ENCODE results near the gene IGFBPL1. TPM values are rescaled to one million over a fixed set of nuclear protein-coding genes. Genes with fewer than 3 reads are reported as not detected.

The IGFBPL1 gene
- total and polyA plus RNA-seq, 12 donors = not detected

GRCh38 chr9:38376021-38376670 lies 48.1 kb downstream of the IGFBPL1 start:
- peaks cover 0 to 8% (median 0%) of the 10 kb centered on the region in 9 donors for H3K4me1 ChIP-seq
- DNase-seq (no peak), ATAC-seq (no peak)
- no peaks in the 10 kb centered on the region for H3K27me3 ChIP-seq
- 51 to 58% methylated on average over 9 of the region's 9 CpGs for WGBS, 2 donors
- H3K27ac ChIP-seq = no peak overlapping the region
- H3K36me3 ChIP-seq = no peaks in the 10 kb centered on the region
- no peaks in the 10 kb centered on the region for H3K9me3 ChIP-seq
- no peak overlapping the region for H3K4me3 ChIP-seq
- intact Hi-C loops (cut with DNase I) = no loop called here
- TF ChIP-seq CTCF (IDR thresholded peaks at IDR 0.05) = no peak

GRCh38 chr9:38375572-38375963 lies 48.7 kb downstream of the IGFBPL1 start:
- 70 to 82% methylated on average over 10 of the region's 10 CpGs for WGBS, 2 donors
- Histone ChIP-seq H3K27me3 (peaks cover 0 to 3% (median 0%) of the 10 kb centered on the region in 7 donors), H3K4me3 (no peak overlapping the region), H3K36me3 (no peaks in the 10 kb centered on the region), H3K9me3 (no peaks in the 10 kb centered on the region), H3K4me1 (peaks cover 0 to 3% (median 0%) of the 10 kb centered on the region in 9 donors), H3K27ac (no peak overlapping the region)
- TF ChIP-seq CTCF (IDR thresholded peaks at IDR 0.05) = no peak
- ATAC-seq (peak in 1 of 8 donors; percentile 25), DNase-seq (no peak)
- intact Hi-C loops (cut with DNase I) = no loop called here

GRCh38 chr9:38374847-38375571 lies 49.2 kb downstream of the IGFBPL1 start:
- Histone ChIP-seq H3K27ac (no peak overlapping the region), H3K9me3 (no peaks in the 10 kb centered on the region), H3K36me3 (no peaks in the 10 kb centered on the region), H3K27me3 (peaks cover 0 to 5% (median 0%) of the 10 kb centered on the region in 7 donors), H3K4me3 (no peak overlapping the region), H3K4me1 (no peaks in the 10 kb centered on the region)
- 41 to 55% methylated on average over 5 of the region's 5 CpGs for WGBS, 2 donors
- intact Hi-C loops (cut with DNase I) = loop anchor here in 1 of 10 donors (5.0 kb wide), 1 partner anchor 32 kb away; no protein-coding TSS in a partner anchor
- no peak for TF ChIP-seq CTCF (IDR thresholded peaks at IDR 0.05)
- DNase-seq = no peak
- no peak for ATAC-seq

- no peak for TF ChIP-seq CTCF (IDR thresholded peaks at IDR 0.05)
- 80 to 83% methylated on average over 3 of the region's 3 CpGs for WGBS, 2 donors
- Histone ChIP-seq H3K27ac (no peak overlapping the region), H3K4me1 (no peaks in the 10 kb centered on the region), H3K9me3 (no peaks in the 10 kb centered on the region), H3K36me3 (no peaks in the 10 kb centered on the region), H3K4me3 (no peak overlapping the region), H3K27me3 (peaks cover 0 to 5% (median 0%) of the 10 kb centered on the region in 7 donors)
- intact Hi-C loops (cut with DNase I) = loop anchor here in 1 of 10 donors (5.0 kb wide), 1 partner anchor 34 kb away; no protein-coding TSS in a partner anchor
- ATAC-seq (no peak), DNase-seq (no peak)
Observed at GRCh38 chr9:38373679-38374078, 50.6 kb downstream of the IGFBPL1 start.
